Hepatocyte (in vitro differentiated cells): ENCODE results near the gene RASA3. TPM values are rescaled to one million over a fixed set of nuclear protein-coding genes. Genes with fewer than 3 reads are reported as not detected.

Experiments used
- DNase-seq: peaks from one replicate; pipeline ENCODE4 v3.0.0-alpha.2; 2016; ENCODE audit warnings: low spot score
- H2AFZ ChIP-seq: fragments of 200-600 bp; sonication (generic); 2 replicates; pipeline ENCODE4 v1.6.0; 2016; ENCODE audit warnings: antibody characterized with exemption, mild to moderate bottlenecking
- H3K27ac ChIP-seq: fragments of 200-600 bp; sonication (generic); 2 replicates; pipeline ENCODE4 v1.5.1; 2016; ENCODE audit warnings: mild to moderate bottlenecking
- H3K27me3 ChIP-seq: fragments of 200-600 bp; sonication (generic); 2 replicates; pipeline ENCODE4 v1.6.1; 2016
- H3K36me3 ChIP-seq: fragments of 200-600 bp; sonication (generic); replicated peaks from 2 replicates; pipeline ENCODE4 v1.5.1; 2016; ENCODE audit warnings: low read depth; ENCODE audit not compliant: insufficient read depth
- H3K4me1 ChIP-seq: fragments of 200-600 bp; sonication (generic); 2 replicates; pipeline ENCODE4 v1.5.1; 2016; ENCODE audit warnings: mild to moderate bottlenecking, moderate library complexity; ENCODE audit not compliant: insufficient read depth
- H3K4me2 ChIP-seq: fragments of 200-600 bp; sonication (generic); 2 replicates; pipeline ENCODE4 v1.6.0; 2016
- H3K4me3 ChIP-seq: fragments of 200-600 bp; sonication (generic); 2 replicates; pipeline ENCODE4 v1.5.1; 2016; ENCODE audit warnings: mild to moderate bottlenecking
- H3K79me2 ChIP-seq: fragments of 200-600 bp; sonication (generic); 2 replicates; pipeline ENCODE4 v1.6.0; 2017; ENCODE audit warnings: mild to moderate bottlenecking
- H3K9me2 ChIP-seq: fragments of 200-600 bp; sonication (generic); replicated peaks from 2 replicates; pipeline ENCODE4 v1.6.0; 2017; ENCODE audit warnings: mild to moderate bottlenecking; ENCODE audit not compliant: insufficient read depth
- H3K9me3 ChIP-seq: fragments of 200-600 bp; sonication (generic); 2 replicates; pipeline ENCODE4 v1.5.1; 2016; ENCODE audit warnings: low read depth, mild to moderate bottlenecking
- H4K20me1 ChIP-seq: fragments of 200-600 bp; sonication (generic); 2 replicates; pipeline ENCODE4 v1.6.0; 2016; ENCODE audit warnings: mild to moderate bottlenecking; ENCODE audit not compliant: insufficient read depth, poor library complexity, severe bottlenecking
- EZH2 ChIP-seq: fragments of 200-600 bp; sonication (generic); IDR thresholded peaks from 2 replicates; pipeline ENCODE4 v1.6.1; 2016; ENCODE audit warnings: antibody characterized with exemption, mild to moderate bottlenecking, borderline replicate concordance
- EZH2phosphoT487 ChIP-seq: fragments of 200-600 bp; sonication (generic); IDR thresholded peaks from one replicate; pipeline ENCODE4 v1.6.1; 2018; ENCODE audit warnings: antibody characterized with exemption, mild to moderate bottlenecking, low read depth, moderate library complexity; ENCODE audit not compliant: unreplicated experiment, severe bottlenecking
- WGBS: methylation state at CpG from one replicate; pipeline ENCODE4 v1.1.6; 2016; ENCODE audit warnings: low lambda C conversion rate; ENCODE audit errors: missing lambda C conversion rate; 5-methylcytosine and 5-hydroxymethylcytosine counted together
- polyA plus RNA-seq: library from polyadenylated mRNA; unstranded; fragments of >200 nt; fragmentation: Nextera tagmentation; extraction: Ambion mirVana; gene quantifications from 2 replicates; pipeline ENCODE4 v1.2.1, GENCODE V29; 2016
- total RNA-seq: library from RNA; depleted of rRNA; stranded (reverse); fragments of >200 nt; gene quantifications from 2 replicates; pipeline ENCODE4 v1.2.3, GENCODE V29; 2014
- TF ChIP-seq, protein P1 (sequence below): fragments of 200-600 bp; sonication (generic); IDR thresholded peaks from 2 replicates; pipeline ENCODE4 v1.5.1; 2016; ENCODE audit warnings: antibody characterized with exemption, mild to moderate bottlenecking; ENCODE audit not compliant: poor library complexity

The RASA3 gene
- total and polyA plus RNA-seq, 2 experiments from 2014 or later: 5.6 to 6.1 TPM

DNA sequence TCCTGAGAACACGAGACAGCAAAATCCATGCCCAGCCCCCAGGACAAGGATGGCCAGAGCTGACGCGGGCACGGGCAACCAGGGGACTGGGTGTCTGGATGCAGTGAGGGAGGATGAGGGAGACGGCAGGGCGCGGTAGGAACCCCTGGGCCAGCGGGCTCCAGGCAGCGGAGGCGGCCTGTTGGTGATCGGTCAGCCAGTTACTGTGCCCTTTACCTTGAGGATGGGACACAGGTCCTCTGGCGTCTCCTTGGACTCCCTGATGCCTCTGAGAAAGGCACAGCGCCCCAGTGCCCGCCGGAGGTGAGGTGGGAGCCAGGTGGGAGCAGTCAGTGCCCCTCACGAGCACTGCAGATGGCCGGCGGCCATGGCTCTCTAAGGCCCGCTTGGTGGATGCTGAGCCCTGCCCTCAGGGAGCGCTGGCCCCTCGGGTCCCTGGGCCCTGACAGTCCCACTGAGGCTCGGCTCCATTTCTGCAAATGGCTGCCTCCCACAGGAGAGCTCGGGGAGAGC is 189.8 kb downstream of the RASA3 start:
- no peaks in the 10 kb centered on the region for H3K36me3 ChIP-seq
- 93% methylated on average over 23 of the region's 23 CpGs for WGBS
- no peak overlapping the region for H3K4me2 ChIP-seq
- no peaks in the 10 kb centered on the region for H4K20me1 ChIP-seq
- no peaks in the 10 kb centered on the region for H3K9me2 ChIP-seq
- no peak for TF ChIP-seq EZH2phosphoT487
- no peak for TF ChIP-seq EZH2
- TF ChIP-seq, protein P1, sequence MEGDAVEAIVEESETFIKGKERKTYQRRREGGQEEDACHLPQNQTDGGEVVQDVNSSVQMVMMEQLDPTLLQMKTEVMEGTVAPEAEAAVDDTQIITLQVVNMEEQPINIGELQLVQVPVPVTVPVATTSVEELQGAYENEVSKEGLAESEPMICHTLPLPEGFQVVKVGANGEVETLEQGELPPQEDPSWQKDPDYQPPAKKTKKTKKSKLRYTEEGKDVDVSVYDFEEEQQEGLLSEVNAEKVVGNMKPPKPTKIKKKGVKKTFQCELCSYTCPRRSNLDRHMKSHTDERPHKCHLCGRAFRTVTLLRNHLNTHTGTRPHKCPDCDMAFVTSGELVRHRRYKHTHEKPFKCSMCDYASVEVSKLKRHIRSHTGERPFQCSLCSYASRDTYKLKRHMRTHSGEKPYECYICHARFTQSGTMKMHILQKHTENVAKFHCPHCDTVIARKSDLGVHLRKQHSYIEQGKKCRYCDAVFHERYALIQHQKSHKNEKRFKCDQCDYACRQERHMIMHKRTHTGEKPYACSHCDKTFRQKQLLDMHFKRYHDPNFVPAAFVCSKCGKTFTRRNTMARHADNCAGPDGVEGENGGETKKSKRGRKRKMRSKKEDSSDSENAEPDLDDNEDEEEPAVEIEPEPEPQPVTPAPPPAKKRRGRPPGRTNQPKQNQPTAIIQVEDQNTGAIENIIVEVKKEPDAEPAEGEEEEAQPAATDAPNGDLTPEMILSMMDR: no peak
- no peak overlapping the region for H2AFZ ChIP-seq
- H3K4me1 ChIP-seq: peaks cover 16% of the 10 kb centered on the region
- no peak for DNase-seq
- H3K27ac ChIP-seq: no peak overlapping the region
- no peaks in the 10 kb centered on the region for H3K27me3 ChIP-seq
- H3K9me3 ChIP-seq: no peaks in the 10 kb centered on the region
- no peak overlapping the region for H3K4me3 ChIP-seq
- no peaks in the 10 kb centered on the region for H3K79me2 ChIP-seq

DNA sequence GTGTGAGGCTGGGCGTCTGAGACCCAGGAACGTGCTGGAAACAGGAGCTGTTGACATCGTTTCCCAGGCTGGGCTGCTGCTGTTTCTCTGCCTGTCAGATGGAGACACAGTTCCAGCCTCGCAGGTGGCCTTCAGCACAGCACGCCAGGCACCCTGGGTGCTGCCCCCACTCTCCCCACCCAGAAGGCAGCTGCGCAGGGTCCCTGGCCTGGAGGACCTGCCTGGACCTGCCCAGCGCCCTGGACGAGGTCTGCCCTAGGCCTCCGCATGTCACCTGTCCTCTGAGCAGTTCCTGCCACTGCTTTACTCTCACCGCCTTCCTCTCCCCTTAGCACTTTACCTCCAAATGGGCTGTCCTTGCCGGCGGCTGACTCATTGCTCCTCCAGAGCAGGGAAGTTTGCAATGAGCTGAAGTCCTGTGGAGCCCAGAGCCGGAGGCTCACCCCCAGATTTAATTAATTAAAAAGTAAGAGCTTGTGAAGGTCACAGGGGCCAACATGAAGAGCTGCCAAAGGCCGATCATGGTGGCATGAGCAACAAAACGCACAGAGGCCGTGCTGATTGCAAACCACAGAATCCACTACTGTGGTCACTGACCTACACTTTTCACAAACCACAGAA is 190.7 kb downstream of the RASA3 start:
- peaks cover 17% of the 10 kb centered on the region for H3K4me1 ChIP-seq
- H3K9me2 ChIP-seq: no peaks in the 10 kb centered on the region
- H2AFZ ChIP-seq: no peak overlapping the region
- no peaks in the 10 kb centered on the region for H3K79me2 ChIP-seq
- H3K4me3 ChIP-seq: no peak overlapping the region
- H3K27me3 ChIP-seq: no peaks in the 10 kb centered on the region
- H3K36me3 ChIP-seq: no peaks in the 10 kb centered on the region
- H3K4me2 ChIP-seq: no peak overlapping the region
- WGBS: 85% methylated on average over 16 of the region's 16 CpGs
- no peak for DNase-seq
- TF ChIP-seq, protein P1: no peak
- TF ChIP-seq EZH2 (no peak), EZH2phosphoT487 (no peak)
- H3K9me3 ChIP-seq: no peaks in the 10 kb centered on the region
- no peak overlapping the region for H3K27ac ChIP-seq
- H4K20me1 ChIP-seq: no peaks in the 10 kb centered on the region

DNA sequence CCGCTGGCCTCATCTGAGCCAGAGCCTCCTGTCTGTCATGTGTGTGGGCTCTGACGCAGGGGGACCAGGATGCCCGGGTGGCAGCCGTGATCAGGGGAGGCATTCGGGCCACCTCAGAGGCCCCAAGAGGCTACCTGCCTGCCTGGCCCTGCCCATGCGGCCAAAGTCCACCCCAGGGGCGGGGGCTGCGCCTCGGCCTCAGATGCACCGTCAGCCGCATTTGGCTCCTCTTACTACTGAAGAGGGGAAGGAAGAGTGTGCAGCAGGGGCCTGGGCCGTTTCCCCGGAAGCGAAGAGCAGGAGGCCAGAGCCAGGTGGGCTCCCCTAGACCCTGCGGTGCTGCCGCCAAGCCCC is 192.5 kb downstream of the RASA3 start:
- Histone ChIP-seq H3K4me2 (peak overlapping the region; percentile 37), H3K4me1 (peaks cover 27% of the 10 kb centered on the region), H2AFZ (no peak overlapping the region), H3K9me3 (no peaks in the 10 kb centered on the region), H3K27ac (no peak overlapping the region), H3K9me2 (no peaks in the 10 kb centered on the region), H3K36me3 (no peaks in the 10 kb centered on the region), H3K4me3 (no peak overlapping the region), H3K27me3 (no peaks in the 10 kb centered on the region), H3K79me2 (no peaks in the 10 kb centered on the region), H4K20me1 (no peaks in the 10 kb centered on the region)
- WGBS: 76% methylated on average over 15 of the region's 16 CpGs
- peak; percentile 59 for DNase-seq
- TF ChIP-seq, protein P1: no peak
- TF ChIP-seq EZH2phosphoT487 (no peak), EZH2 (no peak)
